NCI-H2227 (cell line): ENCODE results near the gene RPL27A.

Source experiments
- DNase-seq: peaks from one replicate; lab custom pipeline; 2025; ENCODE audit not compliant: unreplicated experiment; lab: John Stamatoyannopoulos, UW

RPL27A gene

GRCh38 chr11:8698917-8699441 is 16.4 kb downstream of the RPL27A start:
- no peak for DNase-seq

- no peak for DNase-seq
These were observed 17.3 kb downstream of the RPL27A start for GRCh38 chr11:8699903-8700302.

- no peak for DNase-seq
These were observed 19.5 kb downstream of the RPL27A start for GRCh38 chr11:8701891-8702597.

GRCh38 chr11:8702598-8702915 is 20.0 kb downstream of the RPL27A start:
- no peak for DNase-seq

GRCh38 chr11:8704136-8704535 is 21.5 kb downstream of the RPL27A start:
- DNase-seq: no peak

- DNase-seq: no peak
These were observed 22.6 kb downstream of the RPL27A start for GRCh38 chr11:8705146-8705545.

- DNase-seq: no peak
These were observed 24.3 kb downstream of the RPL27A start for GRCh38 chr11:8706673-8707432.

GRCh38 chr11:8707541-8708191 is 25.1 kb downstream of the RPL27A start:
- DNase-seq: no peak

- DNase-seq: no peak
These were observed 26.5 kb downstream of the RPL27A start for GRCh38 chr11:8709002-8709672.

- no peak for DNase-seq
These were observed 27.2 kb downstream of the RPL27A start for GRCh38 chr11:8709777-8710176.

- DNase-seq: no peak
These were observed 29.4 kb downstream of the RPL27A start for GRCh38 chr11:8711895-8712442.

GRCh38 chr11:8712506-8712905 is 29.9 kb downstream of the RPL27A start:
- DNase-seq: no peak

- no peak for DNase-seq
These were observed 31.3 kb downstream of the RPL27A start for GRCh38 chr11:8713760-8714454.

GRCh38 chr11:8714622-8715225 is 32.1 kb downstream of the RPL27A start:
- no peak for DNase-seq

GRCh38 chr11:8715501-8715900 is 32.9 kb downstream of the RPL27A start:
- DNase-seq: no peak

- DNase-seq: no peak
These were observed 34.9 kb downstream of the RPL27A start for GRCh38 chr11:8717544-8717875.

- DNase-seq: no peak
These were observed 35.5 kb downstream of the RPL27A start for GRCh38 chr11:8717876-8718753.

- no peak for DNase-seq
These were observed 36.6 kb downstream of the RPL27A start for GRCh38 chr11:8719211-8719649.

- no peak for DNase-seq
These were observed 37.1 kb downstream of the RPL27A start for GRCh38 chr11:8719721-8720120.
